ENCODE results near the gene PSMF1. TPM values are rescaled to one million over a fixed set of nuclear protein-coding genes. Genes with fewer than 3 reads are reported as not detected.

PSMF1 gene
- total and polyA plus RNA-seq, 2 of the 4 experiments (the other 2 are of a cell fraction) = 93.6 to 109 TPM

DNA sequence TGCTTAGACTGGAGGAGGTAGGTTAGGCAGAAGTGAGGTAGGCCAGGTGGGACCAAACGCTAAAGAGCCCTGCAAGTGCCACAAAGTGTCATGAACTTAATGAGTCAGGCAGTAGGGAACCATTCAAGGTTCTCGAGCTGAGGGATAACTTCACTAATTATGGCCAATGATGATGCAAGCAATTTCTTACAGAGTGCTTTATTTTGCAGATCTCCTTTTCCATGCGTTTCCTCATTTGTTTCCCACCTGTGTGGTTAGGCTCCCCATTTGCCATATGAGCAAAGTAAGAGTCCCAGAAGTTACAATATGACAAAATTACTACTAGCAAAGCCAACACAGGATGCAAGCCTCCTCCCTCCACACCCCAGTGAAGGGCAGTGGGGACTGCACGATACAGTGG lies 36.5 kb upstream of the PSMF1 start:
- no peak overlapping the region for H3K4me2 ChIP-seq (ENCODE audit: low read depth, low read length)
- H2BK20ac ChIP-seq (ENCODE audit: low read depth, low read length) = no peak overlapping the region
- intact Hi-C loops (cut with micrococcal nuclease) (no loop called here), dilution Hi-C loops (cut with HindIII; ENCODE audit: low sequenced_read_pairs, unreplicated experiment) (no loop called here), in situ Hi-C loops (cut with MboI; ENCODE audit: low sequenced_read_pairs) (no loop called here)
- no peaks in the 10 kb centered on the region for H3K4me1 ChIP-seq (ENCODE audit: control insufficient read depth, insufficient read depth, low read length)
- H4K91ac ChIP-seq (ENCODE audit: insufficient read depth, low read depth, low read length) = no peak overlapping the region
- WGBS, 2 experiments (ENCODE audit: extremely low coverage in 2 of 2, insufficient read length in 1 of 2) = 67% methylated on average over 1 of the region's 4 CpGs; no CpG with 5 or more reads in 1 of the 2 experiments
- CTCF ChIA-PET = no interaction called here
- H3K79me1 ChIP-seq (ENCODE audit: low read depth in 1 of 2, low read length in 2 of 2) = no peaks in the 10 kb centered on the region
- H4K5ac ChIP-seq (ENCODE audit: low read depth, low read length) = no peak overlapping the region
- no peak overlapping the region for H3K4ac ChIP-seq (ENCODE audit: low read depth, low read length)
- H3K9me1 ChIP-seq (ENCODE audit: insufficient read depth, low read length) = no peaks in the 10 kb centered on the region
- H3K27ac ChIP-seq (ENCODE audit: insufficient read depth, low read length) = no peak overlapping the region
- no peak for DNase-seq
- no peak overlapping the region for H4K8ac ChIP-seq (ENCODE audit: low read depth in 2 of 2, low read length in 2 of 2)
- no peak overlapping the region for H2AFZ ChIP-seq (replicated peaks; ENCODE audit: low read length, poor library complexity)
- POLR2A ChIA-PET (ENCODE audit: unreplicated experiment) = no interaction called here
- H2BK5ac ChIP-seq (ENCODE audit: low read depth, low read length, poor library complexity, severe bottlenecking) = no peak overlapping the region
- no peak overlapping the region for H3K56ac ChIP-seq (ENCODE audit: extremely low read depth, insufficient read depth, low read length)
- BruUV-seq (replicated peaks) = no TSS peak
- H3K36me3 ChIP-seq (ENCODE audit: control insufficient read depth, insufficient read depth, low read length) = no peaks in the 10 kb centered on the region
- H3K18ac ChIP-seq (ENCODE audit: low read depth, low read length) = no peak overlapping the region
- H3K27me3 ChIP-seq (ENCODE audit: control insufficient read depth, insufficient read depth, low read length) = no peaks in the 10 kb centered on the region
- no peak overlapping the region for H2AK9ac ChIP-seq (replicated peaks; ENCODE audit: low read depth, low read length, poor library complexity)
- H3K9me3 ChIP-seq (ENCODE audit: control insufficient read depth, insufficient read depth, low read length) = 0 out of 2 replicates have a peak, but pooled peaks cover 2% of the 10 kb centered on the region
- H2BK120ac ChIP-seq (ENCODE audit: low read depth, low read length) = no peak overlapping the region
- H3K14ac ChIP-seq (replicated peaks; ENCODE audit: low read depth, low read length) = no peak overlapping the region
- no peaks in the 10 kb centered on the region for H4K20me1 ChIP-seq (ENCODE audit: insufficient read depth, low read length)
- no peak overlapping the region for H3K9ac ChIP-seq (ENCODE audit: low read depth, low read length)
- no peak overlapping the region for H3K4me3 ChIP-seq (ENCODE audit: insufficient read depth, low read depth, low read length)
- no peak for ATAC-seq (ENCODE audit: low read depth)
- TF ChIP-seq RFX5 (IDR thresholded peaks at IDR 0.05; ENCODE audit: low read depth, low read length) (no peak), POLR2A (IDR thresholded peaks at IDR 0.05; ENCODE audit: low read depth, low read length) (no peak), CHD1 (IDR thresholded peaks at IDR 0.05; ENCODE audit: low read depth, low read length) (no peak), FOS (IDR thresholded peaks at IDR 0.05; ENCODE audit: low read depth, low read length) (no peak), MAFK (IDR thresholded peaks at IDR 0.05; ENCODE audit: low read depth, low read length) (no peak), NFE2L2 (IDR thresholded peaks at IDR 0.05; ENCODE audit: low read depth, low read length) (no peak), RAD21 (IDR thresholded peaks at IDR 0.05; ENCODE audit: low read length) (no peak)
- TF ChIP-seq, protein P1, sequence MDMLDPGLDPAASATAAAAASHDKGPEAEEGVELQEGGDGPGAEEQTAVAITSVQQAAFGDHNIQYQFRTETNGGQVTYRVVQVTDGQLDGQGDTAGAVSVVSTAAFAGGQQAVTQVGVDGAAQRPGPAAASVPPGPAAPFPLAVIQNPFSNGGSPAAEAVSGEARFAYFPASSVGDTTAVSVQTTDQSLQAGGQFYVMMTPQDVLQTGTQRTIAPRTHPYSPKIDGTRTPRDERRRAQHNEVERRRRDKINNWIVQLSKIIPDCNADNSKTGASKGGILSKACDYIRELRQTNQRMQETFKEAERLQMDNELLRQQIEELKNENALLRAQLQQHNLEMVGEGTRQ (IDR thresholded peaks at IDR 0.05; ENCODE audit: low read depth, low read length) = no peak
- no peak overlapping the region for H2AK5ac ChIP-seq (ENCODE audit: low read depth, low read length)
- H3K23ac ChIP-seq (ENCODE audit: low read depth, low read length) = no peak overlapping the region
- no peak overlapping the region for H2BK15ac ChIP-seq (ENCODE audit: low read depth, low read length)

Data from IMR-90 (cell line).